WTC11 (cell line): Measurements from ENCODE around the gene LHFPL2. TPM values are rescaled to one million over a fixed set of nuclear protein-coding genes. Genes with fewer than 3 reads are reported as not detected.

ENCODE experiments used
- ATAC-seq: fragments of 200-7000 bp; cut with Tn5 transposase; 2 replicates; pipeline ENCODE4 v1.10.0; 2021; ENCODE audit warnings: mild to moderate bottlenecking, moderate library complexity
- CTCF ChIA-PET: fragments of 300-600 bp; sonication (Branson Sonifier 250); formaldehyde crosslinking; loops from one replicate; lab custom pipeline; 2021; ENCODE audit warnings: antibody characterized with exemption; lab: Charles Lee
- POLR2A ChIA-PET: fragments of 350-600 bp; sonication (Branson Sonifier 250); formaldehyde crosslinking; loops from one replicate; lab custom pipeline; 2021; ENCODE audit warnings: antibody characterized with exemption; lab: Charles Lee
- DNase-seq: peaks from one replicate; pipeline ENCODE4 v3.0.0; 2021; ENCODE audit warnings: low spot score
- H3K27ac Mint-ChIP-seq: 2 replicates; pipeline ENCODE4 v1.8.0; 2021; ENCODE audit warnings: mixed read lengths
- H3K27me3 Mint-ChIP-seq: 2 replicates; pipeline ENCODE4 v1.8.0; 2021; ENCODE audit warnings: low read depth, mild to moderate bottlenecking, moderate library complexity, mixed read lengths
- H3K36me3 Mint-ChIP-seq: 2 replicates; pipeline ENCODE4 v1.8.0; 2021; ENCODE audit warnings: mixed read lengths
- H3K4me1 Mint-ChIP-seq: 2 replicates; pipeline ENCODE4 v1.8.0; 2022; ENCODE audit warnings: mixed read lengths
- H3K4me3 Mint-ChIP-seq: 2 replicates; pipeline ENCODE4 v1.8.0; 2021; ENCODE audit warnings: mild to moderate bottlenecking, moderate library complexity, mixed read lengths
- H3K9me3 Mint-ChIP-seq: 2 replicates; pipeline ENCODE4 v1.8.0; 2021; ENCODE audit warnings: mixed read lengths
- CBFB ChIP-seq: sonication (generic); formaldehyde crosslinking; IDR thresholded peaks from 2 replicates; pipeline ENCODE4 v1.8.1; 2022; ENCODE audit warnings: mild to moderate bottlenecking, low read depth, missing genetic modification reagents
- ELF4 ChIP-seq: sonication (generic); formaldehyde crosslinking; IDR thresholded peaks from 2 replicates; pipeline ENCODE4 v1.8.1; 2022; ENCODE audit warnings: low read depth, mild to moderate bottlenecking, moderate library complexity, missing genetic modification reagents
- EMX1 ChIP-seq: fragments of 250-450 bp; sonication (Bioruptor Pico); IDR thresholded peaks from 2 replicates; pipeline ENCODE4 v1.8.0; 2021; ENCODE audit warnings: mild to moderate bottlenecking
- ERG ChIP-seq: fragments of 250-450 bp; sonication (Bioruptor Pico); IDR thresholded peaks from 2 replicates; pipeline ENCODE4 v1.8.0; 2021; ENCODE audit warnings: mild to moderate bottlenecking
- FOXJ3 ChIP-seq: sonication (generic); formaldehyde crosslinking; IDR thresholded peaks from 2 replicates; pipeline ENCODE4 v1.9.0; 2021; ENCODE audit warnings: missing genetic modification reagents, mild to moderate bottlenecking, borderline replicate concordance
- FOXP1 ChIP-seq: sonication (generic); formaldehyde crosslinking; IDR thresholded peaks from 2 replicates; pipeline ENCODE4 v1.8.0; 2022; ENCODE audit warnings: missing genetic modification reagents, mild to moderate bottlenecking, moderate library complexity, borderline replicate concordance
- GTF2I ChIP-seq: fragments of 250-450 bp; sonication (Bioruptor Pico); conservative IDR thresholded peaks from 2 replicates; pipeline ENCODE4 v1.4.0; 2021; ENCODE audit warnings: mild to moderate bottlenecking
- NFYB ChIP-seq: sonication (generic); formaldehyde crosslinking; conservative IDR thresholded peaks from 2 replicates; pipeline ENCODE4 v1.8.0; 2022; ENCODE audit warnings: low read depth, missing genetic modification reagents
- NR3C1 ChIP-seq: sonication (generic); formaldehyde crosslinking; conservative IDR thresholded peaks from 2 replicates; pipeline ENCODE4 v1.8.1; 2023; ENCODE audit warnings: low read depth, mild to moderate bottlenecking, missing genetic modification reagents
- RORB ChIP-seq: fragments of 250-450 bp; sonication (Bioruptor Pico); IDR thresholded peaks from 2 replicates; pipeline ENCODE4 v1.9.0; 2021; ENCODE audit warnings: mild to moderate bottlenecking
- SMAD4 ChIP-seq: sonication (generic); formaldehyde crosslinking; IDR thresholded peaks from 2 replicates; pipeline ENCODE4 v1.8.0; 2022; ENCODE audit warnings: mild to moderate bottlenecking, missing genetic modification reagents
- TCF7 ChIP-seq: sonication (generic); formaldehyde crosslinking; IDR thresholded peaks from 2 replicates; pipeline ENCODE4 v1.8.0; 2022; ENCODE audit warnings: mild to moderate bottlenecking, low read depth, missing genetic modification reagents, moderate library complexity
- TP53 ChIP-seq: sonication (generic); formaldehyde crosslinking; IDR thresholded peaks from 2 replicates; pipeline ENCODE4 v1.8.1; 2023; ENCODE audit warnings: mild to moderate bottlenecking, missing genetic modification reagents
- USF1 ChIP-seq: sonication (generic); formaldehyde crosslinking; IDR thresholded peaks from 2 replicates; pipeline ENCODE4 v1.8.0; 2022; ENCODE audit warnings: mild to moderate bottlenecking, missing genetic modification reagents
- USF2 ChIP-seq: sonication (generic); formaldehyde crosslinking; IDR thresholded peaks from 2 replicates; pipeline ENCODE4 v1.8.1; 2023; ENCODE audit warnings: mild to moderate bottlenecking, missing genetic modification reagents, moderate library complexity
- ZBTB43 ChIP-seq: sonication (generic); formaldehyde crosslinking; IDR thresholded peaks from 2 replicates; pipeline ENCODE4 v1.8.1; 2023; ENCODE audit warnings: mild to moderate bottlenecking, missing genetic modification reagents
- ZNF219 ChIP-seq: sonication (generic); formaldehyde crosslinking; IDR thresholded peaks from 2 replicates; pipeline ENCODE4 v1.8.0; 2023; ENCODE audit warnings: missing genetic modification reagents, mild to moderate bottlenecking, borderline replicate concordance
- ZNF263 ChIP-seq: sonication (generic); formaldehyde crosslinking; IDR thresholded peaks from 2 replicates; pipeline ENCODE4 v1.8.1; 2022; ENCODE audit warnings: low read depth, mild to moderate bottlenecking, moderate library complexity, missing genetic modification reagents
- ZNF317 ChIP-seq: sonication (generic); formaldehyde crosslinking; IDR thresholded peaks from 2 replicates; pipeline ENCODE4 v1.8.1; 2023; ENCODE audit warnings: low read depth, mild to moderate bottlenecking, moderate library complexity, missing genetic modification reagents, borderline replicate concordance
- ZNF396 ChIP-seq: fragments of 250-450 bp; sonication (Bioruptor Pico); IDR thresholded peaks from 2 replicates; pipeline ENCODE4 v1.8.0; 2021; ENCODE audit warnings: mild to moderate bottlenecking, moderate library complexity, borderline replicate concordance
- ZNF423 ChIP-seq: fragments of 250-450 bp; sonication (Bioruptor Pico); IDR thresholded peaks from 2 replicates; pipeline ENCODE4 v2.1.2; 2022; ENCODE audit warnings: mild to moderate bottlenecking, moderate library complexity
- ZNF512 ChIP-seq: sonication (generic); formaldehyde crosslinking; IDR thresholded peaks from 2 replicates; pipeline ENCODE4 v1.8.1; 2022; ENCODE audit warnings: missing genetic modification reagents, borderline replicate concordance
- total RNA-seq: library from RNA; stranded (reverse); gene quantifications from 3 replicates; pipeline ENCODE4 v1.2.3, GENCODE V29; 2021

The LHFPL2 gene
- total RNA-seq, 1 experiment from 2014 or later: 40.6 TPM

- Mint-ChIP-seq H3K9me3 (no peaks in the 10 kb centered on the region), H3K27me3 (no peaks in the 10 kb centered on the region), H3K4me3 (no peak overlapping the region), H3K27ac (no peak overlapping the region), H3K36me3 (peaks cover 10% of the 10 kb centered on the region), H3K4me1 (peaks cover 30% of the 10 kb centered on the region)
- no peak for DNase-seq
- ChIA-PET CTCF (interaction anchor here (1.7 to 1.9 kb wide), 2 partner anchors 18 to 72 kb away, joined by 5 to 6 read pairs; no protein-coding TSS in a partner anchor), POLR2A (no interaction called here)
- no peak for TF ChIP-seq FOXJ3 (CRISPR knock-in tag)
- no peak for TF ChIP-seq NR3C1
- TF ChIP-seq NFYB: no peak
- no peak for TF ChIP-seq GTF2I
- TF ChIP-seq ZNF396 (CRISPR knock-in tag): no peak
- TF ChIP-seq ZNF317: no peak
- no peak for TF ChIP-seq FOXP1
- TF ChIP-seq RORB: no peak
- no peak for TF ChIP-seq CBFB
- no peak for TF ChIP-seq ZNF423 (CRISPR knock-in tag)
- TF ChIP-seq ZBTB43 (CRISPR knock-in tag): no peak
- no peak for TF ChIP-seq ZNF512
- TF ChIP-seq USF2 (CRISPR knock-in tag): no peak
- ATAC-seq: no peak
These were observed 38.4 kb downstream of the LHFPL2 start for GRCh38 chr5:78610163-78610583.

- H3K36me3 Mint-ChIP-seq: peaks cover 17% of the 10 kb centered on the region
- no peaks in the 10 kb centered on the region for H3K9me3 Mint-ChIP-seq
- H3K27ac Mint-ChIP-seq: peak overlapping the region; percentile 3
- CTCF ChIA-PET: no interaction called here
- no peaks in the 10 kb centered on the region for H3K27me3 Mint-ChIP-seq
- peaks cover 24% of the 10 kb centered on the region for H3K4me1 Mint-ChIP-seq
- POLR2A ChIA-PET: no interaction called here
- ATAC-seq (no peak), DNase-seq (no peak)
- TF ChIP-seq TP53 (CRISPR knock-in tag) (no peak), ZNF263 (CRISPR knock-in tag) (no peak), EMX1 (no peak), USF1 (no peak), ZNF219 (no peak), SMAD4 (no peak), USF2 (CRISPR knock-in tag) (no peak), ERG (no peak), TCF7 (CRISPR knock-in tag) (no peak), ELF4 (CRISPR knock-in tag) (no peak)
- H3K4me3 Mint-ChIP-seq: no peak overlapping the region
These were observed 40.7 kb downstream of the LHFPL2 start for GRCh38 chr5:78607864-78608263.
